ENCODE measurements around the gene CCDC74B. TPM values are rescaled to one million over a fixed set of nuclear protein-coding genes. Genes with fewer than 3 reads are reported as not detected.
"Not testable (repeated sequence)": the region's sequence is repeated elsewhere in the genome, so short reads cannot be mapped to it uniquely, and the experiment has no call there.

The CCDC74B gene
- total RNA-seq (2022) (1.2 and 1.6 TPM in 2 replicates), Bru-seq, nascent RNA (not detected), BruChase-seq, experiment 1, labeled RNA remaining after a 2-hour chase (percentile 19 among the genes with signal in this experiment), BruChase-seq, experiment 2, labeled RNA remaining after a 6-hour chase (percentile 31 among the genes with signal in this experiment)
- long read RNA-seq = 0 reads

GRCh38 chr2:130145006-130145414 lies at the start of gene CCDC74B:
Gene CCDC74B (minus strand): TSS chr2:130145112. CDS start chr2:130144996, 116 bp downstream.
- H3K36me3 Mint-ChIP-seq (ENCODE audit: insufficient read depth, unreplicated experiment) = not testable (repeated sequence)

GRCh38 chr2:130193824-130194223 lies 48.9 kb upstream of the CCDC74B start:
- H3K4me1 ChIP-seq; H3K36me3 Mint-ChIP-seq (ENCODE audit: insufficient read depth, unreplicated experiment); H3K27me3 ChIP-seq (replicated peaks; ENCODE audit: control insufficient read depth, insufficient read depth, low read length); intact Hi-C loops (cut with micrococcal nuclease; ENCODE audit: unreplicated experiment); H3K27ac Mint-ChIP-seq (ENCODE audit: unreplicated experiment); POLR2A ChIA-PET; H3K27me3 Mint-ChIP-seq (ENCODE audit: insufficient read depth, unreplicated experiment); H3K36me3 ChIP-seq (ENCODE audit: control insufficient read depth, insufficient read depth, low read length); CTCF ChIA-PET; DNase-seq; H3K4me3 ChIP-seq (ENCODE audit: low read depth, low read length); H3K4me3 Mint-ChIP-seq (ENCODE audit: unreplicated experiment); BruUV-seq (replicated peaks); H3K4me1 Mint-ChIP-seq (ENCODE audit: low read depth, unreplicated experiment); H3K9me3 ChIP-seq; H3K9me3 Mint-ChIP-seq (ENCODE audit: unreplicated experiment): not testable (repeated sequence)

More at GRCh38 chr2:130145006-130145414, at the start of gene CCDC74B:
- POLR2A ChIA-PET; CTCF ChIA-PET; intact Hi-C loops (cut with micrococcal nuclease; ENCODE audit: unreplicated experiment); BruUV-seq (replicated peaks); H3K9me3 Mint-ChIP-seq (ENCODE audit: unreplicated experiment); H3K9me3 ChIP-seq; H3K4me1 ChIP-seq; H3K27me3 Mint-ChIP-seq (ENCODE audit: insufficient read depth, unreplicated experiment); H3K4me1 Mint-ChIP-seq (ENCODE audit: low read depth, unreplicated experiment); H3K27me3 ChIP-seq (replicated peaks; ENCODE audit: control insufficient read depth, insufficient read depth, low read length); H3K36me3 ChIP-seq (ENCODE audit: control insufficient read depth, insufficient read depth, low read length): not testable (repeated sequence)
- Mint-ChIP-seq H3K27ac (ENCODE audit: unreplicated experiment) (peak within 1 kb of the TSS; percentile 86), H3K4me3 (ENCODE audit: unreplicated experiment) (peak within 1 kb of the TSS; percentile 89)
- peak; percentile 73 to 78 for DNase-seq
- peak within 1 kb of the TSS; percentile 47 for H3K4me3 ChIP-seq (ENCODE audit: low read depth, low read length)

GRCh38 chr2:130192451-130192850 lies 47.5 kb upstream of the CCDC74B start:
- H3K27ac Mint-ChIP-seq (ENCODE audit: unreplicated experiment) = not testable (repeated sequence)

GRCh38 chr2:130191319-130191718 lies 46.4 kb upstream of the CCDC74B start:
- POLR2A ChIA-PET; H3K9me3 Mint-ChIP-seq (ENCODE audit: unreplicated experiment): not testable (repeated sequence)

More at GRCh38 chr2:130192451-130192850, 47.5 kb upstream of the CCDC74B start:
- H3K4me1 ChIP-seq; H3K36me3 ChIP-seq (ENCODE audit: control insufficient read depth, insufficient read depth, low read length); BruUV-seq (replicated peaks); intact Hi-C loops (cut with micrococcal nuclease; ENCODE audit: unreplicated experiment); H3K27me3 Mint-ChIP-seq (ENCODE audit: insufficient read depth, unreplicated experiment); POLR2A ChIA-PET; H3K4me1 Mint-ChIP-seq (ENCODE audit: low read depth, unreplicated experiment); H3K9me3 ChIP-seq; H3K4me3 Mint-ChIP-seq (ENCODE audit: unreplicated experiment); H3K4me3 ChIP-seq (ENCODE audit: low read depth, low read length); H3K27me3 ChIP-seq (replicated peaks; ENCODE audit: control insufficient read depth, insufficient read depth, low read length); H3K9me3 Mint-ChIP-seq (ENCODE audit: unreplicated experiment); CTCF ChIA-PET; DNase-seq: not testable (repeated sequence)
- H3K36me3 Mint-ChIP-seq (ENCODE audit: insufficient read depth, unreplicated experiment) = peaks cover 11% of the 10 kb centered on the region

GRCh38 chr2:130190237-130190636 lies 45.3 kb upstream of the CCDC74B start:
- H3K4me1 Mint-ChIP-seq (ENCODE audit: low read depth, unreplicated experiment) = no peaks in the 10 kb centered on the region
- Histone ChIP-seq H3K27me3 (replicated peaks; ENCODE audit: control insufficient read depth, insufficient read depth, low read length) (no peaks in the 10 kb centered on the region), H3K9me3 (no peaks in the 10 kb centered on the region), H3K4me3 (ENCODE audit: low read depth, low read length) (no peak overlapping the region), H3K36me3 (ENCODE audit: control insufficient read depth, insufficient read depth, low read length) (no peaks in the 10 kb centered on the region), H3K4me1 (peaks cover 8% of the 10 kb centered on the region; the same call in 1 of the 2 replicates)
- H3K36me3 Mint-ChIP-seq (ENCODE audit: insufficient read depth, unreplicated experiment) = peaks cover 26% of the 10 kb centered on the region
- intact Hi-C loops (cut with micrococcal nuclease; ENCODE audit: unreplicated experiment) = no loop called here
- no peaks in the 10 kb centered on the region for H3K27me3 Mint-ChIP-seq (ENCODE audit: insufficient read depth, unreplicated experiment)
- no TSS peak for BruUV-seq (replicated peaks)
- H3K9me3 Mint-ChIP-seq (ENCODE audit: unreplicated experiment) = no peaks in the 10 kb centered on the region
- ChIA-PET POLR2A (no interaction called here), CTCF (no interaction called here)
- TF ChIP-seq CTCF (IDR thresholded peaks at IDR 0.05; ENCODE audit: insufficient read depth in 1 of 2, low read depth in 1 of 2, low read length in 1 of 2, severe bottlenecking in 1 of 2, unreplicated experiment in 1 of 2) = no peak
- no peak overlapping the region for H3K4me3 Mint-ChIP-seq (ENCODE audit: unreplicated experiment)
- H3K27ac Mint-ChIP-seq (ENCODE audit: unreplicated experiment) = no peak overlapping the region
- no peak for DNase-seq

More at GRCh38 chr2:130191319-130191718, 46.4 kb upstream of the CCDC74B start:
- BruUV-seq (replicated peaks); H3K4me1 Mint-ChIP-seq (ENCODE audit: low read depth, unreplicated experiment); H3K9me3 ChIP-seq; H3K36me3 ChIP-seq (ENCODE audit: control insufficient read depth, insufficient read depth, low read length); DNase-seq; CTCF ChIA-PET; H3K27ac Mint-ChIP-seq (ENCODE audit: unreplicated experiment); intact Hi-C loops (cut with micrococcal nuclease; ENCODE audit: unreplicated experiment); H3K4me3 ChIP-seq (ENCODE audit: low read depth, low read length); H3K4me1 ChIP-seq; H3K27me3 ChIP-seq (replicated peaks; ENCODE audit: control insufficient read depth, insufficient read depth, low read length); H3K27me3 Mint-ChIP-seq (ENCODE audit: insufficient read depth, unreplicated experiment); H3K4me3 Mint-ChIP-seq (ENCODE audit: unreplicated experiment): not testable (repeated sequence)
- peaks cover 15% of the 10 kb centered on the region for H3K36me3 Mint-ChIP-seq (ENCODE audit: insufficient read depth, unreplicated experiment)

- DNase-seq; intact Hi-C loops (cut with micrococcal nuclease; ENCODE audit: unreplicated experiment); H3K27me3 Mint-ChIP-seq (ENCODE audit: insufficient read depth, unreplicated experiment); H3K27ac Mint-ChIP-seq (ENCODE audit: unreplicated experiment); H3K27me3 ChIP-seq (replicated peaks; ENCODE audit: control insufficient read depth, insufficient read depth, low read length); H3K9me3 ChIP-seq; H3K9me3 Mint-ChIP-seq (ENCODE audit: unreplicated experiment); CTCF ChIA-PET; H3K4me1 Mint-ChIP-seq (ENCODE audit: low read depth, unreplicated experiment); H3K4me3 Mint-ChIP-seq (ENCODE audit: unreplicated experiment); POLR2A ChIA-PET; BruUV-seq (replicated peaks); H3K4me1 ChIP-seq; H3K4me3 ChIP-seq (ENCODE audit: low read depth, low read length); H3K36me3 ChIP-seq (ENCODE audit: control insufficient read depth, insufficient read depth, low read length): not testable (repeated sequence)
- peaks cover 34% of the 10 kb centered on the region for H3K36me3 Mint-ChIP-seq (ENCODE audit: insufficient read depth, unreplicated experiment)
These were observed 44.0 kb upstream of the CCDC74B start for GRCh38 chr2:130188958-130189357.

Measured in Caco-2 (cell line).